Gastrocnemius medialis (tissue), 4 donors: ENCODE measurements around the gene DCLK2.

ENCODE experiments used
- CTCF ChIP-seq, 5 experiments: fragments of 450-650 bp in 3 of 5; fragments of 200-600 bp in 2 of 5; sonication (generic) in 2 of 5; IDR thresholded peaks in 4 of 5; conservative IDR thresholded peaks in 1 of 5; 1 replicate in 4 of 5; 2 replicates in 1 of 5; pipeline ENCODE4 v1.5.1; 2016 to 2019; ENCODE audit warnings: antibody characterized with exemption in 5 of 5, mild to moderate bottlenecking in 3 of 5, moderate library complexity in 3 of 5
- POLR2A ChIP-seq, 2 donors: fragments of 450-650 bp; IDR thresholded peaks; one replicate each; pipeline ENCODE4 v1.6.1; 2017; ENCODE audit warnings: antibody characterized with exemption in 2 of 2, mild to moderate bottlenecking in 2 of 2, moderate library complexity in 2 of 2

DNA sequence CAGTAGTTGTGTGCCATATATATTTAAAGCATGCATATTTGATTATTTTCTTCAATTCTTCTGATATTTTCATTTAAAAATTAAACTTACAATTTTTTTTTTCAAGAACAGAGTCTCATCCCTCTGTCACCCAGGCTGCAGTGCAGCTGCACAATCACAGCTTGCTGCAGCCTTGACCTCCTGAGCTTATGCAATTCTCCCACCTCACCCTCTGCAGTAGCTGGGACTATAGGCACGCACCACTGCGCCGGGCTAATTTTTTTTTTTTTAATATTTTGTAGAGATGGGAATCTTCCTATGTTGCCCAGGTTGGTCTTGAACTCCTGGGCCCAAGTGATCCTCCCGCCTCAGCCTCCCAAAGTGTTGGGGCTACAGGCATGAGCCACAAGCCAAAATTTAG lies 5.8 kb upstream of the DCLK2 start:
- TF ChIP-seq CTCF (IDR thresholded peaks at IDR 0.05 in 4 of 5, conservative IDR thresholded peaks at IDR 0.05 in 1 of 5): no peak
- TF ChIP-seq POLR2A (IDR thresholded peaks at IDR 0.05): no peak
